Right ventricle myocardium superior (tissue), 1 donor: ENCODE measurements around the gene C16orf78. TPM values are rescaled to one million over a fixed set of nuclear protein-coding genes. Genes with fewer than 3 reads are reported as not detected.

Source experiments
- ATAC-seq: fragments of 200-7000 bp; cut with Tn5 transposase; one replicate; pipeline ENCODE4 v1.9.1; 2020; ENCODE audit warnings: mild to moderate bottlenecking; ENCODE audit not compliant: poor library complexity
- DNase-seq: peaks from one replicate; pipeline ENCODE4 v3.0.0-alpha.2; 2020
- intact Hi-C: fragments of 100-400 bp; cut with DNase I; formaldehyde crosslinking; loops from one replicate; pipeline ENCODE4 v1.11.2; 2022
- total RNA-seq: library from RNA; stranded (reverse); fragmentation: NEBNext Ultra II Directional; extraction: Animal tissue kit (Norgen Biotek cat#: 25700); gene quantifications from one replicate; pipeline ENCODE4 v1.2.1, GENCODE V29; 2021
- donor health status: DM: no; HTN: yes; CAD: no; lungs with severe emphysema.

Gene C16orf78
- total RNA-seq, 1 donor from 2014 or later: not detected

DNA sequence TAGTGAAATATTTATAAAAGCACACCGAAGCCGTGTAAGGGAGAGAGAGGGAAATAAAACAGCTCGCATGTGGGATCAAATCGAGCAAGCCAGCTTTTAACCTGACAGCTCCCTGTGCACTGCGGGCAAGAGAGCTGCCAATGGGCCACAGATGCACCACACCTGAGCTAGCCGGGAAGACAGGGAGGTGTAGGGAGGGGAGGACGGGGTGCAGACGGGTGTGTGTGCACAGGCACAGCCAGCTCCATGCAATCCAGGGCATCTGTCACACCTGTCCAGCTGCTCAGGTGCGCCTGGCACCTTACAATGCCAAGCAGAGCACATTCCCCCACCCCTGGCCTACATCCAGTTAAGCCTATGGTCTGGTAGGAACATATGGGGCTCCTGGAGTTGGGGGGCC lies 70.0 kb downstream of the C16orf78 start:
- DNase-seq (no peak), ATAC-seq (no peak)
- intact Hi-C loops: no loop called here

- no peak for ATAC-seq
- no peak for DNase-seq
- intact Hi-C loops: no loop called here
Measured at GRCh38 chr16:49446805-49447204, 73.2 kb downstream of the C16orf78 start.

Other genes with a start within 250 kb of the C16orf78 start
- gene CBLN1, start 92.0 kb upstream of the C16orf78 start, total RNA-seq: 1.5 TPM